Body of pancreas (tissue), 4 donors: ENCODE measurements around the gene AGAP1.

Source experiments
- CTCF ChIP-seq, 7 experiments: fragments of 450-650 bp in 4 of 7; fragments of 200-600 bp in 3 of 7; sonication (generic) in 3 of 7; IDR thresholded peaks; one replicate each; pipeline ENCODE4 v1.5.1; 2016 to 2019; ENCODE audit warnings: antibody characterized with exemption in 7 of 7
- POLR2A ChIP-seq, 3 donors: fragments of 450-650 bp; IDR thresholded peaks; one replicate each; pipeline ENCODE4 v1.6.1; 2016; ENCODE audit warnings: antibody characterized with exemption in 3 of 3, mild to moderate bottlenecking in 2 of 3

GRCh38 chr2:235543851-235544688, 50.2 kb downstream of the AGAP1 start:
- TF ChIP-seq CTCF (IDR thresholded peaks at IDR 0.05) (no peak), POLR2A (IDR thresholded peaks at IDR 0.05) (no peak)
